Activated CD4-positive, alpha-beta T cell treated with anti-CD3 and anti-CD28 coated beads for 1 hour (primary cell): Measurements from ENCODE around the gene DGKA.
"Not testable (repeated sequence)": the region's sequence is repeated elsewhere in the genome, so short reads cannot be mapped to it uniquely, and the experiment has no call there.

Experiments used
- DNase-seq: peaks from one replicate; pipeline ENCODE4 v3.0.0-alpha.2; 2020

The DGKA gene

GRCh38 chr12:55999999-56000540 lies 69.1 kb downstream of the DGKA start:
- not testable (repeated sequence) for DNase-seq

- DNase-seq = no peak
Measured at GRCh38 chr12:56001487-56002100, 70.6 kb downstream of the DGKA start.

GRCh38 chr12:56003376-56003775 lies 72.4 kb downstream of the DGKA start:
- DNase-seq = not testable (repeated sequence)
